Mesenchymal stem cell (in vitro differentiated cells and primary cell): ENCODE results near the gene AIP.

ENCODE experiments used
- DNase-seq: peaks from one replicate; pipeline ENCODE4 v3.0.0-alpha.2; 2013
- H2AFZ ChIP-seq: one replicate; pipeline ENCODE4 v1.6.1; 2013; ENCODE audit warnings: low read depth, mild to moderate bottlenecking, control low read depth, inconsistent platforms, low read length, moderate library complexity
- H2AK5ac ChIP-seq: 2 replicates; pipeline ENCODE4 v1.6.1; 2013; ENCODE audit warnings: low read length, moderate library complexity, mild to moderate bottlenecking, inconsistent platforms; ENCODE audit not compliant: severe bottlenecking
- H2BK120ac ChIP-seq: one replicate; pipeline ENCODE4 v1.6.1; 2013; ENCODE audit warnings: low read depth, mild to moderate bottlenecking, inconsistent platforms, low read length, moderate library complexity
- H2BK12ac ChIP-seq, 2 experiments: one replicate each; pipeline ENCODE4 v1.6.1; 2013; ENCODE audit warnings: inconsistent platforms in 2 of 2, low read length in 2 of 2, mild to moderate bottlenecking in 2 of 2, moderate library complexity in 2 of 2, control low read depth in 1 of 2
- H2BK15ac ChIP-seq: one replicate; pipeline ENCODE4 v1.6.1; 2013; ENCODE audit warnings: mild to moderate bottlenecking, low read depth, inconsistent platforms; ENCODE audit not compliant: poor library complexity, severe bottlenecking
- H2BK5ac ChIP-seq: 2 replicates; pipeline ENCODE4 v1.6.1; 2013; ENCODE audit warnings: low read depth, mild to moderate bottlenecking, low read length, control low read depth, inconsistent platforms; ENCODE audit not compliant: poor library complexity, severe bottlenecking
- H3K14ac ChIP-seq, 2 experiments: one replicate each; pipeline ENCODE4 v1.6.1; 2013; ENCODE audit warnings: inconsistent platforms in 2 of 2, low read length in 2 of 2, control low read depth in 1 of 2, mild to moderate bottlenecking in 1 of 2, moderate library complexity in 1 of 2
- H3K18ac ChIP-seq, 2 experiments: one replicate each; pipeline ENCODE4 v1.6.1; 2013; ENCODE audit warnings: inconsistent platforms in 2 of 2, low read length in 2 of 2, control low read depth in 1 of 2, low read depth in 1 of 2, mild to moderate bottlenecking in 1 of 2
- H3K23ac ChIP-seq, 2 experiments: one replicate each; pipeline ENCODE4 v1.6.1; 2013; ENCODE audit warnings: inconsistent platforms in 2 of 2, low read length in 2 of 2, mild to moderate bottlenecking in 2 of 2, moderate library complexity in 2 of 2, control low read depth in 1 of 2
- H3K27ac ChIP-seq: 2 replicates; pipeline ENCODE4 v1.5.1; 2013; ENCODE audit warnings: mild to moderate bottlenecking, moderate library complexity, low read length, control low read depth, inconsistent platforms; ENCODE audit not compliant: poor library complexity, severe bottlenecking
- H3K27me3 ChIP-seq, 2 experiments: 2 replicates each; pipeline versions ENCODE4 v1.6.1 to v1.7.0; 2013; ENCODE audit warnings: low read length in 2 of 2, mild to moderate bottlenecking in 2 of 2, moderate library complexity in 2 of 2, control low read depth in 1 of 2, inconsistent platforms in 1 of 2; ENCODE audit not compliant: control insufficient read depth in 1 of 2, insufficient read depth in 1 of 2
- H3K36me3 ChIP-seq, 2 experiments: 2 replicates each; pipeline versions ENCODE4 v1.6.1 to v1.7.0; 2013; ENCODE audit warnings: low read length in 2 of 2, control low read depth in 1 of 2, inconsistent platforms in 1 of 2, low read depth in 1 of 2, mild to moderate bottlenecking in 1 of 2; ENCODE audit not compliant: insufficient read depth in 2 of 2, control insufficient read depth in 1 of 2
- H3K4ac ChIP-seq, 2 experiments: one replicate each; pipeline ENCODE4 v1.6.1; 2013; ENCODE audit warnings: inconsistent platforms in 2 of 2, low read length in 2 of 2, mild to moderate bottlenecking in 2 of 2, moderate library complexity in 2 of 2, control low read depth in 1 of 2, low read depth in 1 of 2
- H3K4me1 ChIP-seq: 2 replicates; pipeline ENCODE4 v1.6.1; 2013; ENCODE audit warnings: low read depth, low read length, control low read depth; ENCODE audit not compliant: control insufficient read depth, insufficient read depth
- H3K4me2 ChIP-seq: 2 replicates; pipeline ENCODE4 v1.6.1; 2013; ENCODE audit warnings: low read length, mild to moderate bottlenecking, inconsistent platforms; ENCODE audit not compliant: poor library complexity, severe bottlenecking
- H3K4me3 ChIP-seq, 2 experiments: 2 replicates each; pipeline versions ENCODE4 v1.5.1 to v1.7.0; 2013; ENCODE audit warnings: low read length in 2 of 2, mild to moderate bottlenecking in 2 of 2, control low read depth in 1 of 2, low read depth in 1 of 2; ENCODE audit not compliant: insufficient read depth in 1 of 2
- H3K79me1 ChIP-seq: replicated peaks from 2 replicates; pipeline ENCODE4 v1.6.1; 2013; ENCODE audit warnings: mild to moderate bottlenecking, control low read depth, low read length, inconsistent platforms; ENCODE audit not compliant: poor library complexity, severe bottlenecking
- H3K9ac ChIP-seq: 2 replicates; pipeline ENCODE4 v1.7.0; 2013; ENCODE audit warnings: mild to moderate bottlenecking, low read length, moderate library complexity
- H3K9me3 ChIP-seq: 2 replicates; pipeline ENCODE4 v1.7.0; 2013; ENCODE audit warnings: mild to moderate bottlenecking, low read length; ENCODE audit not compliant: control insufficient read depth
- H4K8ac ChIP-seq: one replicate; pipeline ENCODE4 v1.6.1; 2013; ENCODE audit warnings: inconsistent platforms, mild to moderate bottlenecking, low read length, moderate library complexity
- H4K91ac ChIP-seq: one replicate; pipeline ENCODE4 v1.6.1; 2013; ENCODE audit warnings: mild to moderate bottlenecking, low read length, inconsistent platforms
- WGBS: methylation state at CpG from one replicate; pipeline ENCODE4 v1.1.7; 2013; ENCODE audit warnings: mixed read lengths; 5-methylcytosine and 5-hydroxymethylcytosine counted together

The AIP gene

GRCh38 chr11:67528376-67528775 is 45.5 kb downstream of the AIP start:
- H4K91ac ChIP-seq = no peak overlapping the region
- peaks cover 0 to 29% of the 10 kb centered on the region in 2 experiments for H3K27me3 ChIP-seq
- H3K27ac ChIP-seq = no peak overlapping the region
- H3K79me1 ChIP-seq = no peaks in the 10 kb centered on the region
- H2AK5ac ChIP-seq = no peak overlapping the region
- DNase-seq = no peak
- H2BK120ac ChIP-seq = no peak overlapping the region
- no peak overlapping the region for H2BK5ac ChIP-seq
- peaks cover 11% of the 10 kb centered on the region for H3K4me1 ChIP-seq
- no peak overlapping the region for H3K14ac ChIP-seq
- peaks cover 13% of the 10 kb centered on the region for H3K9me3 ChIP-seq
- H3K9ac ChIP-seq = no peak overlapping the region
- no peak overlapping the region for H4K8ac ChIP-seq
- H3K4me2 ChIP-seq = no peak overlapping the region
- H2AFZ ChIP-seq = no peak overlapping the region
- no peak overlapping the region for H3K4ac ChIP-seq
- H2BK15ac ChIP-seq = no peak overlapping the region
- no peak overlapping the region for H3K23ac ChIP-seq
- H3K4me3 ChIP-seq = no peak overlapping the region
- WGBS = 78% methylated on average over 4 of the region's 4 CpGs
- H2BK12ac ChIP-seq = no peak overlapping the region
- no peaks in the 10 kb centered on the region for H3K36me3 ChIP-seq
- H3K18ac ChIP-seq = no peak overlapping the region

- H3K79me1 ChIP-seq = no peaks in the 10 kb centered on the region
- no peaks in the 10 kb centered on the region for H3K36me3 ChIP-seq
- no peak for DNase-seq
- no peak overlapping the region for H3K23ac ChIP-seq
- no peak overlapping the region for H2BK15ac ChIP-seq
- WGBS = 96% methylated on average over 5 of the region's 5 CpGs
- H3K4me2 ChIP-seq = no peak overlapping the region
- H2AFZ ChIP-seq = no peak overlapping the region
- no peak overlapping the region for H3K27ac ChIP-seq
- H4K91ac ChIP-seq = no peak overlapping the region
- no peak overlapping the region for H2BK5ac ChIP-seq
- peaks cover 9% of the 10 kb centered on the region for H3K4me1 ChIP-seq
- no peak overlapping the region for H2BK120ac ChIP-seq
- no peak overlapping the region for H3K4me3 ChIP-seq
- H2BK12ac ChIP-seq = no peak overlapping the region
- no peak overlapping the region for H3K14ac ChIP-seq
- H3K9me3 ChIP-seq = peaks cover 28% of the 10 kb centered on the region
- no peak overlapping the region for H3K9ac ChIP-seq
- peaks cover 0 to 14% of the 10 kb centered on the region in 2 experiments for H3K27me3 ChIP-seq
- H3K18ac ChIP-seq = no peak overlapping the region
- no peak overlapping the region for H4K8ac ChIP-seq
- H3K4ac ChIP-seq = no peak overlapping the region
- no peak overlapping the region for H2AK5ac ChIP-seq
Measured at GRCh38 chr11:67530282-67530592, 47.4 kb downstream of the AIP start.

GRCh38 chr11:67532889-67533288 is 50.1 kb downstream of the AIP start:
- Histone ChIP-seq H3K23ac (no peak overlapping the region), H2BK120ac (no peak overlapping the region), H3K4ac (no peak overlapping the region), H3K27ac (no peak overlapping the region), H3K4me3 (no peak overlapping the region), H3K9ac (no peak overlapping the region), H2AK5ac (no peak overlapping the region), H3K36me3 (no peaks in the 10 kb centered on the region), H2AFZ (no peak overlapping the region), H2BK12ac (no peak overlapping the region), H3K9me3 (peaks cover 29% of the 10 kb centered on the region), H3K4me2 (no peak overlapping the region), H3K14ac (no peak overlapping the region), H3K18ac (no peak overlapping the region), H2BK5ac (no peak overlapping the region), H3K79me1 (no peaks in the 10 kb centered on the region), H4K91ac (no peak overlapping the region), H2BK15ac (no peak overlapping the region), H3K27me3 (peaks cover 0 to 3% of the 10 kb centered on the region in 2 experiments), H3K4me1 (peaks cover 8% of the 10 kb centered on the region), H4K8ac (no peak overlapping the region)
- WGBS = 85% methylated on average over 2 of the region's 2 CpGs
- DNase-seq = no peak

- H3K79me1 ChIP-seq = no peaks in the 10 kb centered on the region
- no peak overlapping the region for H4K8ac ChIP-seq
- peak; percentile 23 for DNase-seq
- no peak overlapping the region for H2AFZ ChIP-seq
- H3K9ac ChIP-seq = no peak overlapping the region
- no peak overlapping the region for H2BK15ac ChIP-seq
- no peak overlapping the region for H3K18ac ChIP-seq
- no peak overlapping the region for H2BK5ac ChIP-seq
- H3K4me2 ChIP-seq = no peak overlapping the region
- no peak overlapping the region for H3K27ac ChIP-seq
- H3K23ac ChIP-seq = no peak overlapping the region
- no peak overlapping the region for H2AK5ac ChIP-seq
- no peaks in the 10 kb centered on the region for H3K36me3 ChIP-seq
- H3K14ac ChIP-seq = no peak overlapping the region
- no peak overlapping the region for H3K4me3 ChIP-seq
- no peak overlapping the region for H3K4ac ChIP-seq
- H3K9me3 ChIP-seq = peaks cover 29% of the 10 kb centered on the region
- H4K91ac ChIP-seq = no peak overlapping the region
- H3K27me3 ChIP-seq = peaks cover 0 to 3% of the 10 kb centered on the region in 2 experiments
- 5% methylated on average over 2 of the region's 4 CpGs for WGBS
- no peak overlapping the region for H2BK12ac ChIP-seq
- peaks cover 8% of the 10 kb centered on the region for H3K4me1 ChIP-seq
- H2BK120ac ChIP-seq = no peak overlapping the region
Measured at GRCh38 chr11:67534070-67534679, 51.3 kb downstream of the AIP start.
